Breast epithelium (tissue), 3 donors: ENCODE results near the gene CORO7.

ENCODE experiments used
- CTCF ChIP-seq, 3 donors: fragments of 450-650 bp; IDR thresholded peaks; one replicate each; pipeline ENCODE4 v1.5.1; 2016 to 2017; ENCODE audit warnings: antibody characterized with exemption in 3 of 3, mild to moderate bottlenecking in 3 of 3, moderate library complexity in 3 of 3
- POLR2AphosphoS5 ChIP-seq, 3 donors: sonication (generic); formaldehyde crosslinking; IDR thresholded peaks; one replicate each; pipeline ENCODE4 v1.6.1; 2017; ENCODE audit warnings: antibody characterized with exemption in 3 of 3

- TF ChIP-seq CTCF (IDR thresholded peaks at IDR 0.05) (no peak), POLR2AphosphoS5 (IDR thresholded peaks at IDR 0.05) (no peak)
Measured at GRCh38 chr16:4391631-4392381, 24.6 kb downstream of the CORO7 start.
